HG03520 (cell line): ENCODE results near the gene SLC18A3.

Source experiments
- ATAC-seq: cut with Tn5 transposase; IDR thresholded peaks from one replicate; pipeline ENCODE4 v1.9.1; 2021; ENCODE audit warnings: mild to moderate bottlenecking, moderate library complexity; ENCODE audit not compliant: unreplicated experiment

The SLC18A3 gene

DNA sequence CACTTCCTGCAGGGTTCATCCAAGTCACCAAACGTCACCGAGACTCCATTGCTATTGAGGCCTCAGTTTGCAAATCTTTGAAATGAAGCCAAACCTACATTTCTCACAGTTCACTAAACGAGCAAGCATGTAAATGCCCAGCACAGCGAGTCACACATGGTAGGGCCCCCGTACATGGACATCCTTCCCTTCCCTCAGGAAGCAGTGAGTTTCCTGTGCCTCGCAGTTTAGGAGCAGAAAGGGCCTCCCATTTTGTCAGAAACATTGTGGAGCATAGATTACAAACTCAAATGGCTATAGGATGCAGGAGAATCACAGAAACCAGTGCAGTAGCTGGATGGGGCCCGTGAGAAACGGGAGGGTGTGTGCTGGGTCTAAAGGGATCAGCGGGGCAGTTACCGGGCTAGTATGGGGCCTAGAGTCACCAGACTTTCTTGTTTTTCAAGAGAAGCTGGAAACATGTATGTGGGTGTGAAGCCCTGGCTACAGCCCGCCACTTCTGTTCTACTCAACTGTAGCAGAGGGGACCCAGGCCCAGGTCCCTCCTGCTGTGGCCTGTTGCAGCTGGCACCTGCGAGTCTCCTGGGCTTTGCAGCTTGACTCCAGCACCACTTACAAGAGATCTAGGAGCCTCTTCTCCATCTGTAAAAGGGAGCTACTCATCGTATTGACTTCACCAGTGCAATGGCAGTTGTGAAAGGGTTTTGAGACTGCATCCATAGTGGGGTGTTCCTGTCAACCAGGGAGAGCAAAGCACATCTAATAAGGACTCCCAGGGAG lies 14.2 kb upstream of the SLC18A3 start:
- no peak for ATAC-seq

DNA sequence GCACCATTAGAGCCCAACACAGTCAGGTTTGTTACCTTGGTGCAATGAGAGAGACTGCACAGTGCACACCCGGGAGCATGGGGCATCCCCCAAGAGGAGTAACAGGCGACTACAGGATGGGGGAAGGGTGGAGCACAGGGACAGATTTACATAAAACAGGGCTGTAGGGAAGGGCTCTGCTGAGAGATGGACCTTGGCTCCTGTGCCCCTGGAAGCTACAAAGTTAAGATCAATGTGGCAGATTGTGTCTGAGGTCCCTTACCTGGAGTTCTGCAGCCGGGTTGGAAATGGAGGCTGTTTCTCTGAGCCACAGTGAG lies 13.7 kb upstream of the SLC18A3 start:
- ATAC-seq = no peak

DNA sequence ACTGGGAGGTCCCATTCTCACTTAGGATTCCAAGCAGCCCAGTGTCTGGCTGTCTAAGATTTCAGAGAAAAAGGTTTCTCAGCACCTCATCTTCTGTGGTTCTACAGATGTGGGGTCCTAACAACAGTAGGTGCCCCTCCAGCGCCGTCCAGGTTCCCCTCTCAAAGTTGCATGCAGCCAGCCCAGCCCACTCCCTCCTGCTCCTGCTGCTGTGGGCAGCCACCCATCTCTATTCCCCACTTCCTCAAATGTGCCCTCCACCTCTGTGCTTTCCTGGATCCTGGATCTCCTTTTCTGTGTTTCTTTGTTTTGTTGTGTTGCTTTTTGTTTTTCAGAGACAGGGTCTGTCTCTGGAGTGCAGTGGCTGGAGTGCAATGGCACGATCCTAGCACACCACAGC lies 13.3 kb upstream of the SLC18A3 start:
- no peak for ATAC-seq

DNA sequence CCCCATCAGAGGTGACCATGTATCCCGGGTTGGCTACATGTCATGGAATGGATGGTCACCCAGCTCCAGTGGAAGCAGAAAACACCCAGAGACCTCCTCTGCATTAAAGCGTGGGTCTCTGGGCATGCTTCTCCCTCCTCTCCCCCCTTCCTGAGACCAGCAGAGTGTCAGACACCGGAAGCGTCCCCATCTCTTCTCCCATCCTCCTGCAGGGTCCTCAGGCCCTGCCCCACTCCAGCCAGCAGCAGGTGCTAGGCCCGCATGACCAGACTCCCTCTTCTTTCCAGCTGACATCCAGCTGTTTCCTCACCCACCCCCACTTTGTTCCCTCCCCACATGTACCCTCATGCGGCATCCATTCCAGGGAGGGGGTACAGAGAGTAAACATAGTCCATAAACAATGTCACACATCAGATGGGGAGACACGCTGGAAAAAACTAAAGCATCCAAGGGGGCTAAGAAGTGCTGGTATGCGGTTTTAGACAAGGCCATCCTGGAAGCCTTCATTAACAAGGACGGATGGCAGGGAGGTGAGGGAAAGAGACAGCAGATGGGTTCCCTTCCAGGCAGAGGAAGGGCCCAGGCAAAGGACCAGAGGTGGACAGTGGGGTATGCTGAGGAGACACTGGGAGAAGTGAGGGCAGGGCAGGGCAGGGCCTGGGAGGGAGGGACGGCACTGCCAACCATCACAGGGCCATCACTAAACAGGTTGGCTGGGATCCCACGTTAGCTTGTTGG lies 12.5 kb upstream of the SLC18A3 start:
- no peak for ATAC-seq

DNA sequence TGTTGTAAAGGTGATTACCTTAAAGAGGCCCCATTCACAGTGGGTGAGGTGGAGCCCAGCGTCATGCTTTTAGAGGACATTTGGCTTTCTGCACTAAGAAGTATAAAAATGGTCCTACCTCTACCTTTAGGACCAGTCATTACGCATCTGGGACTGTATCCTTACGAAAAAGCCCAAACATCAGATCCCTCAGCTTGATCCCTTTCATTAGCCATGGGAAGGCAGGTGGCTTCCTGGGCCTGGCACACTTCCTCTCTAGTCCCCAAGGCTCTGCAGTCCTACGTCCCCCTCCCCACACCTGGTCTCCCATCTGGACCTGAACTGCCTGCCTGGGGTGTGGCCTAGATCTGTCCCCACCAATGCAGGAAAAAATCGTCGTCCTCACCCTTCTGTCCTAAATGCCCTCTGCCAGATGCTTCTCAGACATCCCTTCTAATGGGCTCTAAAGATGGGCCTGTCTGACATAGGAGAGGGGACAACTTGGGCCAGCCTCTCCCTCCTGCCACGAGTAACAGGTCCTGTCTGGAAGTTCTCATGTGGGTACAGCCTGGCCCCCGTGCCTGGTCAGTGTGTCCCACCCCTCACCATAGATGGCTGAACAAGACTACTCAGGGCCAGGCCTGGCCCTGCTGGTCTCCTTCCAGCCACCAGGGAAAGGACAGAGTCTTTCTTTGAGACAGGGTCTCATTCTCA lies 11.8 kb upstream of the SLC18A3 start:
- ATAC-seq = no peak

DNA sequence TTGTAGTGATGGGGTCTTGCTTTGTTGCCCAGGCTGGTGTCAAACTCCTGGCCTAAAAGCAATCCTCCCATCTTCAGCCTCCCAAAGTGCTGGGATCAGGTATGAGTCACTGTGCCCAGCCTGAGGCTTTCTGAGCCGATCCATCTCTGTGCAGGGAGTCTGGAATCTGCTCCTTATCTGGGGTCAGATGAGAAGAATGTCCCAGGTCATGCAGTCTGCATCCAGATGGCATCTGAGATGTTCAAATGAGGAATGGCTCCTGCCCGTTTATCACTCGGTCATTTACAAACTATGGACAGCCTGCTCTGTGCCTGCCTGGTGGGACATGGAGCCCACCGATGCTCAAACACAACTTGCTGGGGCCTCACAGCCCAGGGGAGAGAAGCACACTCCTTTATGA lies 11.1 kb upstream of the SLC18A3 start:
- no peak for ATAC-seq

DNA sequence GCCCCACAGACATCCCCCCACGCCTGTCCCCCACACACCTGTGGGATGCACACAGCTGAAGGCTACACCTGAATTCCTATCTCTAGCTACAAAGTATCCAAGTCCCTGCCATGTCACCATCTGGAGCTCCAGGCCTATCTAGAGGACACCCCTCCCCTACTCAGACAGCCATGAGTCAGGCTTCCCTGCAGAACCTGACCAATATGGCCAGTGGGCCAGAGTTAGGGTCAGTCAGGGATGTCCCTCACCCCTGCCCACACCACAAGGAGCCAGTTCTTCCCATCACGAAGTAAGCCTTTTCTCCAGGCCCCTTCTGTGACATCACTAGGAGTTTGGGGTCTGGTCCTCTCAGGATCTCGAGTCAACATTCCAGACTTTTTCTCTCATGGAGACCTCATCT lies 10.6 kb upstream of the SLC18A3 start:
- ATAC-seq = no peak

DNA sequence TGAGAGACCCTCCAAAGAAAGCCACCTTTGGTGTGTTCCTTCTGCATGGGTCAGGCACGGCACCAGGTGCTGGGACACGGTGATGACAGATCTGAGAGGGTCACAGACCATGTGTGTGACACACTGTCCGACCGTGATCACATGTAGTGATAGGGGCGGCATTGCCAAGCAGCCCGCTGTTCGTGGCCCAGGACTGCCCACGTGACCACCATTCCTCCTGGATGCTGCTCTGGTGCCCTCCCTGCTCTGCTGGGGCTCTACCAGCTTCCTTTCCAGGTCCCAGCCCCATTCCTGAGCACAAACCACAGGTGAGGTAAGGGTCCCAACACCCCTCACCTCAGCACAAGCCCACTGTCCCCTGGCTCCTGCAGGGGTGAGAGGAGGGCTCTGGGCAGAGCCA lies 10.1 kb upstream of the SLC18A3 start:
- no peak for ATAC-seq

DNA sequence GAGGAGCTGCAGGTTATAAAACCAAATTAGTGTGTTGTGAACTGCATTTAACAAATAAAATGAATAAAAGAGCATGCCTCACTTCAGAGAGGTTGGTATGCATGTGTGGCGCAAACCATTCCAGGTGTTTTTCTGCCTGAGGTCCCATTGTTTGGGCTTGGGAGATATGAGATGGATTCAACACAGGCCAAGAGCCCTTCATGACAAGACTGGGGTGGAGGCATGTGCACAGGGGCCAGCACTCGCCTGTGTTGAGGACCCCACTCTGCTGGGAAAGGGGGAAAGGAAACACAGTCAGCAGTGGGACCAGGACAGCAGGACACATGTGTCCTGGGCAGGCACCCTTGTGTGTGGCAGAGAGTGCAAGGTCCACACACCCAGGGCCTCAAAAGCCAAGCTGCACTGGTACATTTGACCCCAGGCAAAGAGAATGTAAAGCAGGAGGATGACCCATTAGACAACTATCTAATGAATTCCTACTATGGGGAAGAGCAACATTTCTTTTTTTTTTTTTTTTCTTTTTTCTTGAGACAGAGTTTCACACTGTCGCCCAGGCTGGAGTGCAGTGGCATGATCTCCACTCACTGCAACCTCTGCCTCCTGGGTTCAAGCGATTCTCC lies 9.2 kb upstream of the SLC18A3 start:
- ATAC-seq = no peak

DNA sequence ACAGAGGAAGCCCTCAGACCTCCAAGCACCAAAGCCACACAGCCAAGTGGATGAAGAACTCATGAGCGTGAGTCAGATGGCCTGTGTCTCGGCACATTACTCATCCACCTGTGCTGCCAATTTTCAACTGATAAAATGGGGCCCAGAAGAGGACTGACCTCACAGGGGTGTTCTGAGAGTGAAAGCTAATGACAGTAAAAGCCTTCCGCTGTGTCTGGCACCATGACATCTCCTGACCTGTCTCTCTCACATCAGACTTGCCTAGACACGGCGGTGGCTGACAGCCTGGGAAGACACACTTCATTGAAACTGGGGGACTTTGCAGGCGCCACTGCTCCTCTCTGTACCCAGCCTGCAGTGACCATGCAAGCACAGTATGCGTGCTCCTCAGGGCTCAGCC lies 8.3 kb upstream of the SLC18A3 start:
- ATAC-seq = no peak

DNA sequence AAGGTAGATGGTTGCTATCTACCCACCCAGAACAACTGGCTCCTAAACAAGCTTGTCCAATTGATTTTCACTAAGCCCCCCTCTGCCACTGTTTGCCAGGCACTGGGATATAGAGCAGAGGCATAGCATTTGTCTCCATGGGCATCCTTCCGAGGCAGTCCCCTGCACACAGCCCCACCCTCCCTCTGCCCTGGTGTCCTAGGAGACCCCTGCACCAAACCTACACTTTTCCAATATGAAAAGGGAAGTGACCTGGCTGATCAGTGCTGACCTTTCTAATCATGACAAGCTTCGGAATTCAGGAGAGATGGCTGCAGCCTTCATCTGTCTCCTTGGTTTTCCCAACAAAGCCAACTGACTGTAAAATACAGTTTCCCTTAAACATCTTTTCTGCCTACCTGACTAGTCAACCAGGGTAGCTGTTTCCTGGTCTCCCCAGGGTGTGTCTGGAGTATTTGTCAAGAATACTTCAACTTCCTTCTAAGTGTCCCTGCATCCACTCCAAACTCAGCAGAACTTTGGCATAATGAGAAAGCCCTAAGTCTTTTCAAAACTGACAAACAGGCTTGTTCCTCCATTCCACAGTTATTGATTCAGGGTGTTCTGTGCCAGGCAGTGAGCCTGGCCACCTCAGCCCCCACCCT lies 7.6 kb upstream of the SLC18A3 start:
- no peak for ATAC-seq

DNA sequence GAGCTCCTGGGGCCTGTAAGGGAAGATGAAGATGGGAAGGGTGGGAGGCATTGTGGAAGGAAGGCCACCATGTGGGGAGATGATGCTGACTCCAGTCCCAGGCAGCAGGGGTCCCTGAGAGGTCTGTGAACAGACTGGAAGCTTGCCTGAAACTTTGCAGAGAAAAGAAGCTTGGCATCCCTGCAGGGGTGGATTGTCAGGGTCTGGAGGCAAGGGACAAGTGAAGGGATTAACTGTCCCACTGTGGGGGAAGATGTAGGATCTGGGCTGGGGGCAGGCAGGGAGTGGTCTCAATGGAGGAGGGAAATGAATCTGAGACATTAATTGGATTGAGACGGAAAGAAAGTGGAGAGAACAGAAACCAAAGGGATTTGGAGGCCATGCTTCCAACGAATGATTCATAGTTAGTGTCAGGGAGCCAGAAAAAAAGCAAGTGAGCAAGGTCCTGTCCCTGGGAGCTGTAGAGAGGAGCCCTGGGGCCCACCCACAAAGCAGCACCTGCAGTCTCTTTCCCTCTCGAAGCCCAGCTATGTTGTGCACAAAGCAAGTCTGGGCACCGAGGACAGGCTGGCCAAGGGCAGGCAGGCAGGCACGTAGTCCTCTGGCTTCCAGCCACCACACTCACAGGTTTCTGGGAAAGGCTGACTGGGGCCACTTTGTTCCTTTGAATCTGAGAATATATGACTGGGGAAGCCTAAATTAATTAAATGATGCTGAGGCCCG lies 4.7 kb upstream of the SLC18A3 start:
- no peak for ATAC-seq

DNA sequence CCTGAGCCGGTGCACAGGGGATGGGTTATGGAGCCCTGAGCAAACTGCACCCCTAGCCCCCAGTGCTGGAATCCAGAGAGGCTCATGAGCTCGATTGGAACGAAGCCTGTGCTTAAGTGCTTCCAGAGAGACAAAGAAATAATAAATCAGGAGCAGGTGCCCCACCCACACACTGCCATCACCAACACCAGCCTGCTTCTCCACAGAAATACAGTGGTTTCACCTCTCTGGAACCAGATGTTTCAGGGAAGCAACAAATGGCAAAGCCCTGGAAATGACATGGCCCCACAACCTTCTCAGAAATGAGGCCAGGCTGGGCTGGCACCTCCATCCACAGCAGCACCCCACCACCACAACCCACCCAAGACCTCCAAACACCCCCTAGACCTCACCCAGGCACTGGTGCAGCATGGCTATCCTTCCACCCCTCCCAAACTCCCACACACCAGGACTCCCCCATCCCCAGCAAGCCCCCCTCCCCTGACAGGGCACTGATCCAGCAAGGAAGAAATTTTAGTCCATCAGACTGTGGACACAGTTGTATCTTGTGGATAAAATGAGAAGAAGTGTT lies 4.1 kb upstream of the SLC18A3 start:
- ATAC-seq = no peak

DNA sequence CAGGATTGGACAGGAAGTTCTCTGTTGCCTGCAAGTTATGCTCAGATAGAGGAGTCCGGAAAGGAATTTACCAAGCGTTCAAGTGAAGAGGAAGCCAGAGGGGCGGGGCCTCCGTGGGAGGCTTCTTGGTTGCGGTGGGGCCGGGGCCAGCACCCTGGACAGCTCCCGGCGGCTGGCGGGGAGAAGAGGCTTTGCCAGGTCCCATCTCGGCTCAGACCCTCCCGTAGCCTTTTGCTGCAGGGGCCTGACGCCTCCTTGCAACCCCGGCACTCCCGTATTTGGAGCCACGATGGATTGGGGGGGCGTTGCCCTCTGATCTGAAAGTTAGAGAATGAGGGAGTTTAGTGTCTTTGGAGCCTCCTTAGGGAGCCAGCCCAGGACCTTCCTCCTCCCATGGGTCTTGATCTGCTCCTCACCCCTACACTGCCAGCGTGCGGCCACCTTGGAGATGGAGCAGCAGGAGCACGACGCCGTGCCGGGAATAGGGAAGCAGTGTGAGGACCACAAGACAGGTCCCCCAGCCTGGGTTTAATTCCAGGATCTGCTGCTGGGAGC lies 3.1 kb upstream of the SLC18A3 start:
- ATAC-seq = peak; percentile 87

DNA sequence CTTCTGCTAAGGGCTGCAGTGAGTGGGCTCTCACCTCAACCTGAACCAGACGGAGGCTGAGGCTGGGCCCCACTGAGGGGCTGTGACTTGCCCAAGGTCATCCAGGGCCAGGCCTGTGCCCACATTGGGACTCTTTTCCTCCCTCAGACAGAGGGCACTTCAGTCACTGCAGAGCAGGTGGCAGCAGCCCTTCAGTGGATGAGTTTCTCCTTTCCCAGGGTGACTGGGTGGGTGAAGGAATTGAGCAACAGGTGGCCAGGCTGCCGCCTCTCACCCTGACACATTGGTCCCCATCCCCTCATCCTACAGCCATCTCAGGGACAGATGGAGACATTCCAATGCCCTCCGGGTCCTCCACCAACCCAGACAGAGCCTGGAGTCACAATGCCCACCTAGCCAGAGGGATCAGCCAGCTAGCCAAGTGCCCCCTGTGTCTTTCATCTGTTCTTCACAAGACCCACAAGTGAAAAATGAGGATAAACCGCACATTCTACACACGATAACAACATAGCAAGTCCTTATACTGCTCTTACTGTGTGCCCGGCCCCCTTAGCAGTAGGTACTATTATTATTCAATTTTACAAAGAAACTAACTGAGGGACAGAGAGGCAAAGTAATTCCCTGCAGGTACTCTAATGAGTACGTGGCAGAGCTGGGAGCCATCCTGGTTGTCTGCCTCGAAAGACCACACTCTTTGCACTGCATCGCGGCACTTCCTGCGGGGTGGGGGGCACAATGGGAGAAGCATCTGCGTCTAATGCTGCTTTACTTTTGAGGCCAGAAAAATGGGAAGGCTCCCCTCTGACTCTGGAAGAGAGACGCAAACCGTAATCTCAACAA lies 1.7 kb upstream of the SLC18A3 start:
- no peak for ATAC-seq

DNA sequence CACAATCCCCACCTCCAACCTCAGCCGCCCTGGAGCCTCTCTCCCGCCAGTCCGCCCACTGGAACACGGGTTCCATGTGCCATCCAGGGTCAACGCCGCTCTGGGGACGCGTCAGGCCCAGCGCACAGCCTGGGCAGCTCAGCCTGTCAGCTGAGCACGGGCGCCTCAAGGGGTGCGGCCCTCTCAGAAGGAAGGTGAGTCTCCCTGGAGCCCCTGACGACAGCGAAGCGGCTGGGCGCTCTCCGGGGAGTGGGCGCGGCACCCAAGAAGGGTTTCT lies 1.2 kb upstream of the SLC18A3 start:
- ATAC-seq = no peak

DNA sequence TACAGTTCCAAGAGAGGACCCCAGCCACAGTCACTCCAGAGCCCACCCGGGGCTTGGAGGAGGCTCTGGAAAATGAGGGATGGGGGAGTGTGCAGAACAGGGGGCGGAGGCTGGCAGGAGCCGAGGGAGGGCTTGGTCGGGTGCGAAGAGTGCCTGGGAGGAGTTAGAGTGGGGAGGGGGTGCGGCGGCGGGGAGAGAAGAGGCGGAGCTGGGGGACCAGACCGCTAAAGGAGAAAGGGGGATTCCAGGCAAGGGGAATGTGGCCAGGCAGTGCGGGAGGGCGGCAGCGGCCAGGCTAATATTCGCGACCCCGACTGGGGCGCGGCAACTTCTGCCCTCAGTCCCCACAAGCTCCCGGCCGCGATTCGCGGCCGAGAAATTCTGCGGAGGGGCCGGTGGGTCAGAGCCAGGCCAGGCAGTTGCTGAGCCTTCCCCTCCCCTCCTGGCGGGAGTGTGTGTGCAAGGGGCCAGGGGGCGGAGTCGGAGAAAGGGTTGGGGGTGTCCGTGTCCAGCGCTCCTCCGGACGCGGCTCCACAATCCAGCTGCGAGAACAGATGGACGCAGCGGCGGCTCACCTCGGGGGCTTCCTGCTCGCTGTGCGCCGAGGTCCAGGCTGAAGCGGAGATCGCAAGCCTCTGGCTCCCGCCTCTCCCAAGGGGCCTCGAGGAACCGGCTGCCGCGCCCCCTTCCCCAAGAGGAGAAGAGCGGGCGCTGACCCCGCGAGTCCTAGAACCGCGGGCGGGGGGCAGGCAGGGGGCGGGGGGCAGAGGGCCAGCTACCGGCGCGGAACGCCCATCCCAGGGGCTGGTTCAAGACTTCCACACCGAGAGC lies 612 bp upstream of the SLC18A3 start:
- ATAC-seq = no peak

DNA sequence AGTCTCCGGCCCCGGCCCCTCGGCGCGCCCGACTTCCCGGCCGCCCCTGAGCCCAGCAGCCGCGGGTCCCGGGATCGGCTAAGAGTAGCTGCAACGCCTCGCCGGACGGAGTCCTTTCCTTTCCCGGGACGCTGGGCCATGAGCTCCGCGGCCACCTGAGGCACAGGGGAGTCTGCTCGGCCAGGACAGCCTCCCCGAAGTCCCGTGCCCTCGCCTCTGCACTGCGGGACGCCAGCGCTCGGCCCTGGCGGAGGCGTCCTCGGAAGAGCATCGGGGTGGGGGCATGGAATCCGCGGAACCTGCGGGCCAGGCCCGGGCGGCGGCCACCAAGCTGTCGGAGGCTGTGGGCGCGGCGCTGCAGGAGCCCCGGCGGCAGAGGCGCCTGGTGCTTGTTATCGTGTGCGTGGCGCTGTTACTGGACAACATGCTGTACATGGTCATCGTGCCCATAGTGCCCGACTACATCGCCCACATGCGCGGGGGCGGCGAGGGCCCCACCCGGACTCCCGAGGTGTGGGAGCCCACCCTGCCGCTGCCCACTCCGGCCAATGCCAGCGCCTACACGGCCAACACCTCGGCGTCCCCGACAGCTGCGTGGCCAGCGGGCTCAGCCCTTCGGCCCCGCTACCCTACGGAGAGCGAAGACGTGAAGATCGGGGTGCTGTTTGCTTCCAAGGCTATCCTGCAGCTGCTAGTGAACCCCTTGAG lies 502 bp downstream of the SLC18A3 start:
- ATAC-seq = no peak
